NCI-H2196 treated with DMSO at 0.1 percent for 48 hours (cell line): ENCODE results near the gene TSPYL6.
"Not testable (repeated sequence)": the region's sequence is repeated elsewhere in the genome, so short reads cannot be mapped to it uniquely, and the experiment has no call there.

Experiments used
- DNase-seq: peaks from one replicate; lab custom pipeline; 2025; ENCODE audit not compliant: unreplicated experiment; lab: John Stamatoyannopoulos, UW

TSPYL6 gene

GRCh38 chr2:54256091-54256694 lies at the start of gene TSPYL6:
TSS of gene TSPYL6 (minus strand) at chr2:54256229. CDS start at chr2:54256151, 78 bp downstream.
- no peak for DNase-seq

GRCh38 chr2:54303631-54304030 lies 47.6 kb upstream of the TSPYL6 start:
- DNase-seq: no peak

- DNase-seq: no peak
Observed at GRCh38 chr2:54298514-54298913, 42.5 kb upstream of the TSPYL6 start.

GRCh38 chr2:54295911-54296310 lies 39.9 kb upstream of the TSPYL6 start:
- no peak for DNase-seq

GRCh38 chr2:54294665-54295064 lies 38.6 kb upstream of the TSPYL6 start:
- not testable (repeated sequence) for DNase-seq

GRCh38 chr2:54290356-54291025 lies 34.5 kb upstream of the TSPYL6 start:
- no peak for DNase-seq

- DNase-seq: no peak
Observed at GRCh38 chr2:54289917-54290316, 33.9 kb upstream of the TSPYL6 start.

- no peak for DNase-seq
Observed at GRCh38 chr2:54287532-54287931, 31.5 kb upstream of the TSPYL6 start.

GRCh38 chr2:54285451-54285850 lies 29.4 kb upstream of the TSPYL6 start:
- DNase-seq: no peak

GRCh38 chr2:54284826-54285225 lies 28.8 kb upstream of the TSPYL6 start:
- DNase-seq: no peak

GRCh38 chr2:54279385-54279784 lies 23.4 kb upstream of the TSPYL6 start:
- no peak for DNase-seq

GRCh38 chr2:54275541-54275940 lies 19.5 kb upstream of the TSPYL6 start:
- no peak for DNase-seq

GRCh38 chr2:54274781-54275242 lies 18.8 kb upstream of the TSPYL6 start:
- DNase-seq: no peak

- no peak for DNase-seq
Observed at GRCh38 chr2:54271843-54272627, 16.0 kb upstream of the TSPYL6 start.

- DNase-seq: no peak
Observed at GRCh38 chr2:54271189-54271588, 15.2 kb upstream of the TSPYL6 start.

GRCh38 chr2:54267577-54267976 lies 11.5 kb upstream of the TSPYL6 start:
- DNase-seq: no peak

- DNase-seq: not testable (repeated sequence)
Observed at GRCh38 chr2:54265081-54265480, 9.1 kb upstream of the TSPYL6 start.

- DNase-seq: no peak
Observed at GRCh38 chr2:54262015-54262765, 6.2 kb upstream of the TSPYL6 start.

- no peak for DNase-seq
Observed at GRCh38 chr2:54261537-54261936, 5.5 kb upstream of the TSPYL6 start.

- no peak for DNase-seq
Observed at GRCh38 chr2:54260241-54260595, 4.2 kb upstream of the TSPYL6 start.
